ENCODE results near the gene BACH1. TPM values are rescaled to one million over a fixed set of nuclear protein-coding genes. Genes with fewer than 3 reads are reported as not detected.

The BACH1 gene
- total RNA-seq, 1 experiment from 2014 or later = 65.2 TPM

DNA sequence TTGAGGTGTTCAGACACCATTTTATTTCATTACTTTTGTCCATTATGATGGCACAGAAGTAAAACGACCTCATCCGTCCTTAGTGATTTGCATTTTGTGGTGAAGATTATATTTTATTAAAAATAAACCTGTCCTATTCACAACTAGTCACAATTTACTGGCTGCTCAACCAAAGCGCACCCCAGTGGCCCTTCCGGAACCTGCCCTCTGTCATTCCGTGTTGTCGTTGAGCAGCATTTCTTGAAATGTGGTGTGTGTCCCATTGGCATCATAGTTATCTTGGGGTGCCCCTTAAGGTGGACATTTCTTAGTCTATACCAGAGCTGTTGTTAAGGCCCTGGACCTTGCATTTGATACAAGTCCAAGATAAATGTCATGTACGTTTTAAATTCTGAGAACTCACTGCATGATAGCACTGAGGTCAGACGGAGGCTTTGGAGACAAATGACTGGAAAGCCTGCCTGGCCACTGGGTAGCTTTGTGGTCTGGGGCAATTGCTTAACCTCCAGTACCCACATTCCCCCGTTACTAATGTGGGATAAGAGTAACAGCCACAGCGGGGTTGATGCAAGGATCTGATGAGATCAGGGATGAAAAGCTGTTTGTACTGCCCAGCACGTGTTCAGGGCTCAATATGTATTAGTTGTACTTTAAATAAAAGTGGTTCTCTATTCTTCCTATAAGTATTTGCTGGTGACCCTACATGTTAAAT lies 36.2 kb downstream of the BACH1 start:
- Mint-ChIP-seq H3K36me3 (ENCODE audit: insufficient read depth, unreplicated experiment) (peaks cover 29% of the 10 kb centered on the region), H3K27me3 (ENCODE audit: insufficient read depth, unreplicated experiment) (no peaks in the 10 kb centered on the region), H3K9me3 (ENCODE audit: unreplicated experiment) (no peaks in the 10 kb centered on the region), H3K4me1 (ENCODE audit: low read depth, unreplicated experiment) (no peaks in the 10 kb centered on the region), H3K27ac (ENCODE audit: unreplicated experiment) (no peak overlapping the region), H3K4me3 (ENCODE audit: unreplicated experiment) (no peak overlapping the region)
- intact Hi-C loops (cut with micrococcal nuclease; ENCODE audit: unreplicated experiment) = loop anchor here (2.0 kb wide), 1 partner anchor 14 kb away; no protein-coding TSS in a partner anchor
- TF ChIP-seq, protein P1, sequence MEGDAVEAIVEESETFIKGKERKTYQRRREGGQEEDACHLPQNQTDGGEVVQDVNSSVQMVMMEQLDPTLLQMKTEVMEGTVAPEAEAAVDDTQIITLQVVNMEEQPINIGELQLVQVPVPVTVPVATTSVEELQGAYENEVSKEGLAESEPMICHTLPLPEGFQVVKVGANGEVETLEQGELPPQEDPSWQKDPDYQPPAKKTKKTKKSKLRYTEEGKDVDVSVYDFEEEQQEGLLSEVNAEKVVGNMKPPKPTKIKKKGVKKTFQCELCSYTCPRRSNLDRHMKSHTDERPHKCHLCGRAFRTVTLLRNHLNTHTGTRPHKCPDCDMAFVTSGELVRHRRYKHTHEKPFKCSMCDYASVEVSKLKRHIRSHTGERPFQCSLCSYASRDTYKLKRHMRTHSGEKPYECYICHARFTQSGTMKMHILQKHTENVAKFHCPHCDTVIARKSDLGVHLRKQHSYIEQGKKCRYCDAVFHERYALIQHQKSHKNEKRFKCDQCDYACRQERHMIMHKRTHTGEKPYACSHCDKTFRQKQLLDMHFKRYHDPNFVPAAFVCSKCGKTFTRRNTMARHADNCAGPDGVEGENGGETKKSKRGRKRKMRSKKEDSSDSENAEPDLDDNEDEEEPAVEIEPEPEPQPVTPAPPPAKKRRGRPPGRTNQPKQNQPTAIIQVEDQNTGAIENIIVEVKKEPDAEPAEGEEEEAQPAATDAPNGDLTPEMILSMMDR (IDR thresholded peaks at IDR 0.05; ENCODE audit: insufficient read depth in 1 of 2, low read depth in 1 of 2, low read length in 1 of 2, severe bottlenecking in 1 of 2, unreplicated experiment in 1 of 2) = no peak
- Histone ChIP-seq H3K9me3 (no peaks in the 10 kb centered on the region), H3K4me3 (ENCODE audit: low read depth, low read length) (no peak overlapping the region), H3K27me3 (replicated peaks; ENCODE audit: control insufficient read depth, insufficient read depth, low read length) (no peaks in the 10 kb centered on the region), H3K4me1 (0 out of 2 replicates have a peak, but pooled peaks cover under 1% of the 10 kb centered on the region), H3K36me3 (ENCODE audit: control insufficient read depth, insufficient read depth, low read length) (no peaks in the 10 kb centered on the region)
- POLR2A ChIA-PET = no interaction called here
- no TSS peak for BruUV-seq (replicated peaks)
- CTCF ChIA-PET = no interaction called here
- DNase-seq = no peak

GRCh38 chr21:29335720-29336119 lies 37.0 kb downstream of the BACH1 start:
- no peak for DNase-seq
- TF ChIP-seq, protein P1 (IDR thresholded peaks at IDR 0.05; ENCODE audit: insufficient read depth in 1 of 2, low read depth in 1 of 2, low read length in 1 of 2, severe bottlenecking in 1 of 2, unreplicated experiment in 1 of 2) = no peak
- Mint-ChIP-seq H3K27me3 (ENCODE audit: insufficient read depth, unreplicated experiment) (no peaks in the 10 kb centered on the region), H3K27ac (ENCODE audit: unreplicated experiment) (no peak overlapping the region), H3K4me3 (ENCODE audit: unreplicated experiment) (no peak overlapping the region), H3K4me1 (ENCODE audit: low read depth, unreplicated experiment) (no peaks in the 10 kb centered on the region), H3K9me3 (ENCODE audit: unreplicated experiment) (no peaks in the 10 kb centered on the region), H3K36me3 (ENCODE audit: insufficient read depth, unreplicated experiment) (peaks cover 25% of the 10 kb centered on the region)
- BruUV-seq (replicated peaks) = no TSS peak
- intact Hi-C loops (cut with micrococcal nuclease; ENCODE audit: unreplicated experiment) = loop anchor here (2.0 kb wide), 1 partner anchor 13 kb away; no protein-coding TSS in a partner anchor
- Histone ChIP-seq H3K36me3 (ENCODE audit: control insufficient read depth, insufficient read depth, low read length) (no peaks in the 10 kb centered on the region), H3K4me3 (ENCODE audit: low read depth, low read length) (no peak overlapping the region), H3K9me3 (no peaks in the 10 kb centered on the region), H3K27me3 (replicated peaks; ENCODE audit: control insufficient read depth, insufficient read depth, low read length) (no peaks in the 10 kb centered on the region), H3K4me1 (0 out of 2 replicates have a peak, but pooled peaks cover 3% of the 10 kb centered on the region)
- CTCF ChIA-PET = no interaction called here
- POLR2A ChIA-PET = no interaction called here

- H3K4me1 ChIP-seq = 0 out of 2 replicates have a peak, but pooled peaks cover 3% of the 10 kb centered on the region
- TF ChIP-seq, protein P1 (IDR thresholded peaks at IDR 0.05; ENCODE audit: insufficient read depth in 1 of 2, low read depth in 1 of 2, low read length in 1 of 2, severe bottlenecking in 1 of 2, unreplicated experiment in 1 of 2) = no peak
- CTCF ChIA-PET = no interaction called here
- POLR2A ChIA-PET = no interaction called here
- no TSS peak for BruUV-seq (replicated peaks)
- Mint-ChIP-seq H3K4me1 (ENCODE audit: low read depth, unreplicated experiment) (no peaks in the 10 kb centered on the region), H3K27ac (ENCODE audit: unreplicated experiment) (no peak overlapping the region), H3K9me3 (ENCODE audit: unreplicated experiment) (no peaks in the 10 kb centered on the region), H3K36me3 (ENCODE audit: insufficient read depth, unreplicated experiment) (peaks cover 15% of the 10 kb centered on the region), H3K4me3 (ENCODE audit: unreplicated experiment) (no peak overlapping the region), H3K27me3 (ENCODE audit: insufficient read depth, unreplicated experiment) (no peaks in the 10 kb centered on the region)
- DNase-seq = no peak
- H3K36me3 ChIP-seq (ENCODE audit: control insufficient read depth, insufficient read depth, low read length) = no peaks in the 10 kb centered on the region
- intact Hi-C loops (cut with micrococcal nuclease; ENCODE audit: unreplicated experiment) = no loop called here
- H3K27me3 ChIP-seq (replicated peaks; ENCODE audit: control insufficient read depth, insufficient read depth, low read length) = no peaks in the 10 kb centered on the region
- H3K4me3 ChIP-seq (ENCODE audit: low read depth, low read length) = no peak overlapping the region
- no peaks in the 10 kb centered on the region for H3K9me3 ChIP-seq
These were observed 39.5 kb downstream of the BACH1 start for GRCh38 chr21:29338256-29338655.
